Glomerular endothelial cell (primary cell): ENCODE measurements around the gene GPR68. TPM values are rescaled to one million over a fixed set of nuclear protein-coding genes. Genes with fewer than 3 reads are reported as not detected.
"Not testable (repeated sequence)": the region's sequence is repeated elsewhere in the genome, so short reads cannot be mapped to it uniquely, and the experiment has no call there.

Source experiments
- DNase-seq: peaks from one replicate; pipeline ENCODE4 v3.0.0-alpha.2; 2011; ENCODE audit warnings: low read depth, low spot score; ENCODE audit errors: extremely low read depth
- total RNA-seq: library from RNA; depleted of rRNA; stranded (reverse); fragments of >200 nt; gene quantifications from 2 replicates; pipeline ENCODE4 v1.2.3, GENCODE V29; 2015

Gene GPR68
- total RNA-seq, 1 donor from 2014 or later = 3.7 TPM

- DNase-seq = no peak
These were observed 10.0 kb upstream of the GPR68 start for GRCh38 chr14:91254461-91254860.

GRCh38 chr14:91253795-91254323 is 9.4 kb upstream of the GPR68 start:
- DNase-seq = no peak

GRCh38 chr14:91252871-91253794 is 8.6 kb upstream of the GPR68 start:
- no peak for DNase-seq

- no peak for DNase-seq
These were observed 6.4 kb upstream of the GPR68 start for GRCh38 chr14:91250912-91251311.

GRCh38 chr14:91249841-91250616 is 5.5 kb upstream of the GPR68 start:
- DNase-seq = no peak

GRCh38 chr14:91246051-91246852 is 1.7 kb upstream of the GPR68 start:
- DNase-seq = no peak

GRCh38 chr14:91245616-91246015 is 1.1 kb upstream of the GPR68 start:
- DNase-seq = not testable (repeated sequence)

- no peak for DNase-seq
These were observed 525 bp upstream of the GPR68 start for GRCh38 chr14:91245029-91245428.

GRCh38 chr14:91243074-91243471 is 1.4 kb downstream of the GPR68 start:
- DNase-seq = no peak

- DNase-seq = no peak
These were observed 1.9 kb downstream of the GPR68 start for GRCh38 chr14:91242635-91243034.

- no peak for DNase-seq
These were observed 2.6 kb downstream of the GPR68 start for GRCh38 chr14:91241863-91242262.

GRCh38 chr14:91238661-91239060 is 5.8 kb downstream of the GPR68 start:
- DNase-seq = no peak

- DNase-seq = no peak
These were observed 6.4 kb downstream of the GPR68 start for GRCh38 chr14:91238085-91238484.

GRCh38 chr14:91237219-91237618 is 7.3 kb downstream of the GPR68 start:
- DNase-seq = no peak

GRCh38 chr14:91235841-91236240 is 8.7 kb downstream of the GPR68 start:
- DNase-seq = no peak

- DNase-seq = no peak
These were observed 9.8 kb downstream of the GPR68 start for GRCh38 chr14:91234791-91235114.

GRCh38 chr14:91233936-91234790 is 10.3 kb downstream of the GPR68 start:
- no peak for DNase-seq

- no peak for DNase-seq
These were observed 11.9 kb downstream of the GPR68 start for GRCh38 chr14:91232603-91233002.

GRCh38 chr14:91232052-91232451 is 12.5 kb downstream of the GPR68 start:
- DNase-seq = no peak

- no peak for DNase-seq
These were observed 13.1 kb downstream of the GPR68 start for GRCh38 chr14:91231446-91231845.
